Measurements from ENCODE around the gene PACS2.
A peak's percentile ranks its signal among the peaks of the same experiment; 100 is the strongest.
"Not testable (repeated sequence)": the region's sequence is repeated elsewhere in the genome, so short reads cannot be mapped to it uniquely, and the experiment has no call there.

The PACS2 gene

DNA sequence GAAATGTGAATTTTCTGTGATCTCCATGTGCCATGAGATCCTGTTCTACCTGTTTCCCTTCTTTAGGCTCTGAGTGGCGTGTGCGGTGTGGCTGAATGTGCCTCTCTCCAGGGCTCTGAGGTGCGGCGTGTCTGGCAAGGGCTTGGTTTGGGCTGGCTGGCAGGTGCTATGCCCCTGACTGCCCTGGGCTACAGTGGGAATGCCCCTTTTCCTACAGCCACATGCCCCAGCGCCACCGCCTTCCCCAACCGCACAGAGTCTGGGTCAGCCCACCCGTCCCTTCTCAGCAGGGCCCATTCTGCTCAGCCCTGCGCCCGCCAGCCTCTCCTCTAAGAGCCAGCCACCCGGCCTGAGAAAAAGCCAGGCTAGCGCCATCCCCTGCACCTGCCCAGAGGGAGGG, 41.5 kb upstream of the PACS2 start:
- TF ChIP-seq, protein P1, sequence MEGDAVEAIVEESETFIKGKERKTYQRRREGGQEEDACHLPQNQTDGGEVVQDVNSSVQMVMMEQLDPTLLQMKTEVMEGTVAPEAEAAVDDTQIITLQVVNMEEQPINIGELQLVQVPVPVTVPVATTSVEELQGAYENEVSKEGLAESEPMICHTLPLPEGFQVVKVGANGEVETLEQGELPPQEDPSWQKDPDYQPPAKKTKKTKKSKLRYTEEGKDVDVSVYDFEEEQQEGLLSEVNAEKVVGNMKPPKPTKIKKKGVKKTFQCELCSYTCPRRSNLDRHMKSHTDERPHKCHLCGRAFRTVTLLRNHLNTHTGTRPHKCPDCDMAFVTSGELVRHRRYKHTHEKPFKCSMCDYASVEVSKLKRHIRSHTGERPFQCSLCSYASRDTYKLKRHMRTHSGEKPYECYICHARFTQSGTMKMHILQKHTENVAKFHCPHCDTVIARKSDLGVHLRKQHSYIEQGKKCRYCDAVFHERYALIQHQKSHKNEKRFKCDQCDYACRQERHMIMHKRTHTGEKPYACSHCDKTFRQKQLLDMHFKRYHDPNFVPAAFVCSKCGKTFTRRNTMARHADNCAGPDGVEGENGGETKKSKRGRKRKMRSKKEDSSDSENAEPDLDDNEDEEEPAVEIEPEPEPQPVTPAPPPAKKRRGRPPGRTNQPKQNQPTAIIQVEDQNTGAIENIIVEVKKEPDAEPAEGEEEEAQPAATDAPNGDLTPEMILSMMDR (IDR thresholded peaks at IDR 0.05) = no peak
- Histone ChIP-seq H3K4me3 (no peak overlapping the region), H3K27ac (no peak overlapping the region)
- no peak for DNase-seq (ENCODE audit: low spot score)

DNA sequence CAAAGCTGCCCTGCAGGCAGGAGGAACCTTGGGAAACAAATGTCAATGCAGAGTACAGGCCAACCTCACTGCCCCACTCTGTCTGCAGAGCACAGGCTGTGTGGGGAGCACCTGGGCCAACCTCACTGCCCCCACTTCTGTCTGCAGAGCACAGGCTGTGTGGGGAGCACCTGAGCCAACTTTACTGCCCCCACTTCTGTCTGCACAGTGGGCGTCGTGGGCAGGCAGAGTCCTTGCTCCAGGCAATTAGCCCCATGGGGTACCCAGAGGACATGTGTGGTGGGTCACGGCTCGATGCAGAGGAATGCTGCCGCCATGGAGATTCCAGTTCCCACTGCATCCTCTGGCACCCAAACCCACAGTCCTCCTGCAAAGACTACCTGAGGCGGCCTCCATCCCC, 39.9 kb upstream of the PACS2 start:
- no peak for DNase-seq (ENCODE audit: low spot score)
- TF ChIP-seq, protein P1 (IDR thresholded peaks at IDR 0.05) = no peak
- Histone ChIP-seq H3K4me3 (no peak overlapping the region), H3K27ac (no peak overlapping the region)

DNA sequence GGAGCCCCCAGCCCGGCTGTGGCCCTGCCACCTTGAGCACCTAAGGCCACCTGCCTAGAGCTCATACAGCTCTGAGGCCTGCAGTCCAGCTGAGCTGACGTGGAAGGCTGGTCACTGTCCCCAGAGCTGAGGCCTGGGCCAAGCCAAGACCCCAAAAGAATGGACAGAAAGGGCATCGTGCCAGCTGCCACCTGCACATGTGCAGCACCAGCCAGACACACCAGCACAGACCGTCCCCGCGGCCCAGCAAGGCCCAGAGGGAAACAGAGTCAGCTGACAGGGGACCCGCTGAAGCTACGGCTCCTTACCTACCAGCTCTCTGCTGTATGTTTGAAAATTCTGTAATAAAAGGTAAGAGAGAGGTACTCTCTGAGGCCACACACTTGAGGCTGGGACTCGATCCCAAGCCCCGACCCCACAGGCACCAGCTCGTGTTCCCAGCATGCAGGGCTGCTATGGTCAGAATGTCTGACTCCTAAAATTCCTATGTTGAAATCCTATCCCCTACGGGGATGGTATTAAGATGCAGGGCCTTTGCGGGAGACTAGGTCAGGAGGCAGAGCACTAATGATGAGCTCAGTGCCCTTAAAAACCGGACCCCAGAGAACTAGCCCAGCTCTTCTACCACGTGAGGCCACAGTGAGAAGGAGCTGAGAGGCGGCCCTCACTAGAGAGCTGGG, 39.1 kb upstream of the PACS2 start:
- DNase-seq (ENCODE audit: low spot score) = no peak
- Histone ChIP-seq H3K4me3 (no peak overlapping the region), H3K27ac (peak overlapping the region in 1 of 2 donors; percentile 62)
- TF ChIP-seq, protein P1 (IDR thresholded peaks at IDR 0.05) = no peak

DNA sequence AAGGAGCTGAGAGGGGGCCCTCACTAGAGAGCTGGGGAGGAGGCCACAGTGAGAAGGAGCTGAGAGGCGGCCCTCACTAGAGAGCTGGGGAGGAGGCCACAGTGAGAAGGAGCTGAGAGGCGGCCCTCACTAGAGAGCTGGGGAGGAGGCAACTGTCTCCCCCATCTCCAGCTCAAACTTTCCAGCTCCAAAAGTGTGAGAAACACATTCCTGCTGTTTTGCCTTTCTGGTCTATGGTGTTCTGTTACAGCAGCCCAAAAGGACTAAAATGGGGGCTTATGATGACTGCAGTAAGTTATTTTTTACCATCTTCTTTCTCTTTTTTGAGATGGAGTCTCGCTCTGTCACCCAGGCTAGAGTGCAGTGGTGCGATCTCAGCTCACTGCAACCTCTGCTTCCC, 37.1 kb upstream of the PACS2 start:
- H3K4me3 ChIP-seq; H3K27ac ChIP-seq; DNase-seq (ENCODE audit: low spot score): not testable (repeated sequence)

DNA sequence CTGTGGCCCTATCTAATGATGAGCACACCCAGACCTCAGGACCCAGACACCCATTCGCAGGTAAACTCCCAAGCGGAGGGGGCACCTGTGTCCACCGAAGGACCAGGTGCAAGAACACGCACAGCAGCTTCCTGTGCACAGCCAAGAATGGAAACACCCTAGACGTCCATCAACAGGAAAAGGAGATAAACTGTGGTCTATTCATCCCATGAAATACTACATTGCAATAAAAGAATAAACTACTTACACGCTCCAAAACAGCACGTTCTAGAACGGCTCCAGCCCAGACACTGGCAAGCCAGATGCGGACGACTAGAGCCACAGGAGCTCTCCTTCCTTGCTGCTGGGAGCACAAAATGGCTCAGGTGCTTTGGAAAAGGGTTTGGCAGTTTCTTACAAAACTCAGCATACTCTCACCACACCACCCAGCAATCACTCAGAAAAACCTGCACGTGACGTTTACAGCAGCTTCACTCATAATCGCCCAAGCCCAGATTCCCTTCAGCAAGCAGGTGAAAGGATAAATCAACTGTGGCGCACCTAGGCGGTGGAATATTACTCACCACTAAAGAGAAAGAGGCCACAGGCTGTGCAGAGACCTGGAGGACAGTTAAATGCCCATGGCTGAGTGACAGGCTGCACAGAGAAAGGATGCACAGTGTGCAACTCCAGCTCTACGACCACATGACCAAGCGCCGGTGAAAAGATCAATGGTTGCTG, 34.7 kb upstream of the PACS2 start:
- H3K27ac ChIP-seq = no peak overlapping the region
- DNase-seq (ENCODE audit: low spot score) = no peak

DNA sequence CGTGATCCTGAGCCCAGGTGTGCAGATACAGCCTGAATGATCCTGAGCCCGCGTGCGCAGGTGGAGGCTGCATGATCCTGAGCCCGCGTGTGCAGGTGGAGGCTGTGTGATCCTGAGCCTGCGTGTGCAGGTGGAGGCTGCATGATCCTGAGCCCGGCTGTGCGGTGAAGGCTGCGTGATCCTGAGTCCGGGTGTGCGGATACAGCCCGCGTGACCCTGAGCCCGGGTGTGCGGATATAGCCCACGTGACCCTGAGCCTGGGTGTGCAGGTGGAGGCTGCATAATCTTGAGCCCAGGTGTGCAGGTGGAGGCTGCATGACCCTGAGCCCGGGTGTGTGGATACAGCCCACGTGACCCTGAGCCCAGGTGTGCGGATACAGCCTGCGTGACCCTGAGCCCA, 34.0 kb upstream of the PACS2 start:
- DNase-seq (ENCODE audit: low spot score) = no peak
- TF ChIP-seq, protein P1 (IDR thresholded peaks at IDR 0.05) = no peak
- Histone ChIP-seq H3K27ac (no peak overlapping the region), H3K4me3 (no peak overlapping the region)

More for the DNA sequence above, 34.7 kb upstream of the PACS2 start:
- TF ChIP-seq, protein P1 (IDR thresholded peaks at IDR 0.05) = no peak
- H3K4me3 ChIP-seq = no peak overlapping the region

DNA sequence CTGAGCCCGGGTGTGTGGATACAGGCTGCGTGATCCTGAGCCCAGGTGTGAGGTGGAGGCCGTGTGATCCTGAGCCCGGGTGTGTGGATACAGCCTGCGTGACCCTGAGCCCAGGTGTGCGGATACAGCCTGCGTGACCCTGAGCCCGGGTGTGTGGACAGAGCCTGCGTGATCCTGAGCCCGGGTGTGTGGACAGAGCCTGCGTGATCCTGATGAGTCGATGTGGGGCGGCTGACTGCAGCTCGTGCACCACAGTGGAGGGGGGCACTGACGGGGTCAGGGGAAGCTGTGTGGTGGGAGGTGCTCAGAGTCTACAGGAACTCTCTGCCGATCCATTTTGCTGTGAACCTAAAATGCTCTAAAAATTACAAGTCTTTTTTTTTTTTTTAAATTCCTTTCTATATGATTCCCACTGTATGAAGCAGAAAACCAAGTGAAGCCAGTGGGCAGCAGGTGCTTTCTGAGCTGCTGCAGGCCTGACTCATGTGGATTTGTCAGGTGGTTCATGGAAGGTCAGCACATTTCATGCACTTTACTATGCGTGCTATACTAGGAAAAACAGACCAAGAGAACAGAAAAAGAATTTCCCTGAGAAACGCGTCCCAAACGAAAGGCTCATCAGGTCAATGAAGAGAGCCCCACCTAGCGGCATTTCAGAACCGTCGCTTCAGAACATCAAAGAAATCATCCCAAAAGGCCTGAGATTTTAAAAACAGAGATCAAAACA, 33.0 kb upstream of the PACS2 start:
- H3K4me3 ChIP-seq = no peak overlapping the region
- DNase-seq (ENCODE audit: low spot score) = no peak
- no peak overlapping the region for H3K27ac ChIP-seq

More for the DNA sequence above, 33.0 kb upstream of the PACS2 start:
- TF ChIP-seq, protein P1 (IDR thresholded peaks at IDR 0.05) = no peak
